Ascending aorta (tissue), 2 donors: ENCODE results near the gene PASD1. TPM values are rescaled to one million over a fixed set of nuclear protein-coding genes. Genes with fewer than 3 reads are reported as not detected.

ENCODE experiments used
- DNase-seq, 2 donors: peaks; one replicate each; pipeline ENCODE4 v3.0.0-alpha.2; 2019; ENCODE audit warnings: low spot score in 2 of 2
- H3K27ac ChIP-seq, 2 donors: fragments of 200-600 bp; sonication (generic); one replicate each; pipeline ENCODE4 v1.5.1; 2016 to 2017; ENCODE audit warnings: mild to moderate bottlenecking in 1 of 2
- H3K27me3 ChIP-seq: fragments of 200-600 bp; sonication (generic); one replicate; pipeline ENCODE4 v1.5.1; 2017
- H3K36me3 ChIP-seq, 2 donors: fragments of 200-600 bp; sonication (generic); one replicate each; pipeline ENCODE4 v1.5.1; 2016
- H3K4me1 ChIP-seq, 2 donors: fragments of 200-600 bp; sonication (generic); one replicate each; pipeline ENCODE4 v1.5.1; 2016 to 2017; ENCODE audit warnings: mild to moderate bottlenecking in 1 of 2
- H3K4me3 ChIP-seq, 2 donors: fragments of 200-600 bp; sonication (generic); one replicate each; pipeline ENCODE4 v1.5.1; 2016 to 2017; ENCODE audit warnings: mild to moderate bottlenecking in 1 of 2
- H3K9me3 ChIP-seq, 2 donors: fragments of 200-600 bp; sonication (generic); one replicate each; pipeline ENCODE4 v1.5.1; 2016
- intact Hi-C: fragments of 100-400 bp; cut with DNase I; formaldehyde crosslinking; loops from one replicate; pipeline ENCODE4 v1.15.1; 2023
- total RNA-seq: library from RNA; depleted of rRNA; stranded (reverse); fragments of >200 nt; gene quantifications from one replicate; pipeline ENCODE4 v1.1.0, GENCODE V29; 2016
- TF ChIP-seq, protein P1 (sequence below), 3 experiments: fragments of 200-600 bp in 2 of 3; fragments of 450-650 bp in 1 of 3; sonication (generic) in 2 of 3; IDR thresholded peaks; one replicate each; pipeline ENCODE4 v1.5.1; 2016 to 2019; ENCODE audit warnings: antibody characterized with exemption in 3 of 3, mild to moderate bottlenecking in 1 of 3, moderate library complexity in 1 of 3

The PASD1 gene
- total RNA-seq, 1 donor from 2014 or later: not detected

DNA sequence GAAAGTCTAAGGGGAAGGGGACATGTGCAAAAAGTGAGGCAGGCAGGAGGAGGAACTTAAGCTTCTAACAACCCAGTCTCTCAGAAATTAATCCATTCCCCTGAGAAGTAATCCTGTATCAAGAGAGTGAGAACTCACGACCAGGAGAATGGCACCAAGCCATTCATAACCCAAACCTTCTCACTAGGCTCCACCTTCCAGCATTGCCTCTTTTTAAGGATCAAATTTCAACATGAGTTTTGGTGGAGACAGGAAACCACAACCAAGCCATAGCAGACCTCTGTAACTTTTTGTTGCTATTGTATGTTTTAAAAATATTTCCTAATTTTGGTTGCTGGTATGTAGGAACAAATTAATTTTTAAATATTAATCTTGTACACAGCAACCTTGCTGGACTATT lies 32.8 kb downstream of the PASD1 start:
- Histone ChIP-seq H3K36me3 (no peaks in the 10 kb centered on the region), H3K4me3 (no peak overlapping the region), H3K27ac (no peak overlapping the region), H3K9me3 (no peaks in the 10 kb centered on the region), H3K27me3 (no peaks in the 10 kb centered on the region), H3K4me1 (no peaks in the 10 kb centered on the region)
- no peak for DNase-seq
- intact Hi-C loops: no loop called here
- TF ChIP-seq, protein P1, sequence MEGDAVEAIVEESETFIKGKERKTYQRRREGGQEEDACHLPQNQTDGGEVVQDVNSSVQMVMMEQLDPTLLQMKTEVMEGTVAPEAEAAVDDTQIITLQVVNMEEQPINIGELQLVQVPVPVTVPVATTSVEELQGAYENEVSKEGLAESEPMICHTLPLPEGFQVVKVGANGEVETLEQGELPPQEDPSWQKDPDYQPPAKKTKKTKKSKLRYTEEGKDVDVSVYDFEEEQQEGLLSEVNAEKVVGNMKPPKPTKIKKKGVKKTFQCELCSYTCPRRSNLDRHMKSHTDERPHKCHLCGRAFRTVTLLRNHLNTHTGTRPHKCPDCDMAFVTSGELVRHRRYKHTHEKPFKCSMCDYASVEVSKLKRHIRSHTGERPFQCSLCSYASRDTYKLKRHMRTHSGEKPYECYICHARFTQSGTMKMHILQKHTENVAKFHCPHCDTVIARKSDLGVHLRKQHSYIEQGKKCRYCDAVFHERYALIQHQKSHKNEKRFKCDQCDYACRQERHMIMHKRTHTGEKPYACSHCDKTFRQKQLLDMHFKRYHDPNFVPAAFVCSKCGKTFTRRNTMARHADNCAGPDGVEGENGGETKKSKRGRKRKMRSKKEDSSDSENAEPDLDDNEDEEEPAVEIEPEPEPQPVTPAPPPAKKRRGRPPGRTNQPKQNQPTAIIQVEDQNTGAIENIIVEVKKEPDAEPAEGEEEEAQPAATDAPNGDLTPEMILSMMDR (IDR thresholded peaks at IDR 0.05): no peak

DNA sequence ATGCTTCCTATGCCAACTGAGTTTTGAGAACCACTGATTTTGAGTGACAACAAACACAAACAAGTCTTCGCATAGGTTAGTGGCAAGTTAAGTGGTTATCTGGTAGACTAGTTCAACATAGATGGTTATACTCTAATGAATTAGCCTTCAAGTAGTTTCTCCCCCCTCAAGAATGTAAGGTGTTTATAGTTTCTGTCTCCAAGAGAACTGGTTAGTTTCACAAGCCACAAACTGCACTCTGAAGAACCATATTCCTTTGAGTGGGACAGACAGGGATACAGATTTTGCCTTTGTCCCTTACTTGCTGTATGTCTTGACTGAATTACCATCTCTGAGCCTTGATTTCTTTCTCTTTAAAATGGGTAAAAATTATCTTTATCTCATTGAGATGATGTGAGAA lies 41.5 kb downstream of the PASD1 start:
- no peaks in the 10 kb centered on the region for H3K27me3 ChIP-seq
- no peaks in the 10 kb centered on the region for H3K4me1 ChIP-seq
- H3K9me3 ChIP-seq: no peaks in the 10 kb centered on the region
- H3K36me3 ChIP-seq: no peaks in the 10 kb centered on the region
- no peak overlapping the region for H3K27ac ChIP-seq
- no peak overlapping the region for H3K4me3 ChIP-seq
- DNase-seq: no peak
- TF ChIP-seq, protein P1 (IDR thresholded peaks at IDR 0.05): no peak
- intact Hi-C loops: no loop called here

DNA sequence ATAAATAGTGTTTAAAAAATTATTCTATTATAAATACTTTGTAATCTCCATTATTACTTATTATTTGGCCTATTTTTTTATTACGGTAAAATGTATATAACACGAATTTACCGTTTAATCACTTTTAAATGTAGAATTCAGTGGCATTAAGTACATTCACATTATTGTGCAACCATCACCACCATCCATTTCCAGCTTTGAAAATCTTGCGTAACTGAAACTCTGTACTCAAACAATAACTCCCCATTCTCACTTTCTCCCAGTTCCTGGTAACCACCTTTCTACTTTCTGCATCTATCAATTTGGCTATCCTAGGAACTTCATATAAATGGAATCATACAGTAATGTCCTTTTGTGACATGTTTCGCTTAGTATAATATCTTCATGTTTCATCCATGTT lies 45.7 kb downstream of the PASD1 start:
- no peaks in the 10 kb centered on the region for H3K36me3 ChIP-seq
- TF ChIP-seq, protein P1 (IDR thresholded peaks at IDR 0.05): no peak
- no peak for DNase-seq
- no peaks in the 10 kb centered on the region for H3K9me3 ChIP-seq
- H3K4me1 ChIP-seq: no peaks in the 10 kb centered on the region
- H3K4me3 ChIP-seq: no peak overlapping the region
- H3K27ac ChIP-seq: no peak overlapping the region
- H3K27me3 ChIP-seq: no peaks in the 10 kb centered on the region
- intact Hi-C loops: no loop called here

DNA sequence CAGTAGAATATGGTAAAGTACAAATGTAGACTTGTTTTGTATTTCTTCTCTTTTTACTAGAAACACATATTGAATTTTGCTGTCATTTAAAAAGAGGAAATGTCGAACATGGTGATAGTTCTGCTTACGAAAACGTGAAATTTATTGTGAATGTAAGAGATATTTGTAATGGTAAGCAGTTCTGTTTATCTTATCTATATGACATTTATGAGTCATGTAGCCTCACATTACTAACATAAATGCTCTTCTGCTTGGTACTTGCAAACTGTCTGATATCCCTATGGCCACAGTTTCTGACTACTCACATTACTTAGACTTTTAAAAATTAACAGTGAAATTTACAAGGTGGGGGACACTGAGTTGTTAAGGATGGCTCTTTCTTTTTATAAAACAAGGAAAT lies 57.9 kb downstream of the PASD1 start:
- DNase-seq: no peak
- Histone ChIP-seq H3K4me3 (no peak overlapping the region), H3K27me3 (no peaks in the 10 kb centered on the region), H3K36me3 (no peaks in the 10 kb centered on the region), H3K27ac (no peak overlapping the region), H3K4me1 (no peaks in the 10 kb centered on the region), H3K9me3 (no peaks in the 10 kb centered on the region)
- intact Hi-C loops: no loop called here
- TF ChIP-seq, protein P1 (IDR thresholded peaks at IDR 0.05): no peak

DNA sequence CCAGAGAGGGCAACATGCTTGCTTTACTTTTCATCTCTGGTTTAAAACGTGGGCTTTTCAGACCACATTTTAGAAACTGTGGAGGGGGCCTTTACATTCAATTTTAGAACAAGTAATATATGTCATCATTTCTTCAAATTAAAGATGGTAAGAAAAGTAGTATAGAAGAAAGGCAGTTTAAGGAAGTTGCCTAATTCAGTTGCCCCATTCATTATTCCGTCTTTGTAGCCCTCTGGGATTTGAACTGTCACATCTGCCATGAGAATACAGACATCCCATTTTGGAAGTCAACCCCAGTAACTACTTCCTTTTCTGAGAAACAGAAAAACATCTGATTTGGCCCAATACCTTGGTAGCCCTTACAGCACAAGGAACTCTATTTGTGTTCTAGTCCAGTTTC lies 61.2 kb downstream of the PASD1 start:
- TF ChIP-seq, protein P1 (IDR thresholded peaks at IDR 0.05): no peak
- no peak for DNase-seq
- Histone ChIP-seq H3K4me1 (no peaks in the 10 kb centered on the region), H3K4me3 (no peak overlapping the region), H3K27ac (no peak overlapping the region), H3K27me3 (no peaks in the 10 kb centered on the region), H3K9me3 (no peaks in the 10 kb centered on the region), H3K36me3 (no peaks in the 10 kb centered on the region)
- intact Hi-C loops: no loop called here

DNA sequence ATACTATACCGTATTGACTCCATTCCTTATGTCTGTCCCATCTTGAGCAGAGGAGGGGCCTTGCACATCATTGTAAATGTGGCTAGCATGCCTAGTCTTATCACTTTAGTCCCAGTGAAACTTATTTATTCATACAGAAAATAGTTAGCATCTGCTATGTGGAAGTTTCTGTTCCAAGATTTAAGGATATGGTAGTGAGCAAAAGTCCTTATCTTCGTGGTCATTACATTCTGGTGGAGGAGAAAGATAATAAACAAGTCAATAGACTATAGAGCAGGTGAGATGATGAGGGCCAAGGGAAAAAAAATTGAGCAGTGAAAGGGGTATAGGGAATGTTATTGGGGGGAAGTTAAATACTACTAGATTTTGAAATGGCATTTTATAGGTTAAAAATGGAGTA lies 68.3 kb downstream of the PASD1 start:
- Histone ChIP-seq H3K4me1 (no peaks in the 10 kb centered on the region), H3K27me3 (no peaks in the 10 kb centered on the region), H3K9me3 (no peaks in the 10 kb centered on the region), H3K36me3 (no peaks in the 10 kb centered on the region), H3K4me3 (no peak overlapping the region), H3K27ac (no peak overlapping the region)
- intact Hi-C loops: no loop called here
- no peak for DNase-seq
- TF ChIP-seq, protein P1 (IDR thresholded peaks at IDR 0.05): no peak
